MG63 (cell line): Measurements from ENCODE around the gene NOD1. TPM values are rescaled to one million over a fixed set of nuclear protein-coding genes. Genes with fewer than 3 reads are reported as not detected.
"Not testable (repeated sequence)": the region's sequence is repeated elsewhere in the genome, so short reads cannot be mapped to it uniquely, and the experiment has no call there.

Experiments used
- DNase-seq: peaks from one replicate; pipeline ENCODE4 v3.0.0-alpha.2; 2020
- H3K27me3 ChIP-seq: fragments of 250-450 bp; sonication (Bioruptor Pico); 2 replicates; pipeline ENCODE4 v1.5.1; 2020; ENCODE audit warnings: mild to moderate bottlenecking, moderate library complexity
- H3K36me3 ChIP-seq: fragments of 250-450 bp; sonication (Bioruptor Pico); 2 replicates; pipeline ENCODE4 v1.5.1; 2020; ENCODE audit warnings: mild to moderate bottlenecking, moderate library complexity
- H3K4me3 ChIP-seq: fragments of 250-450 bp; sonication (Bioruptor Pico); 2 replicates; pipeline ENCODE4 v1.5.1; 2020; ENCODE audit warnings: mild to moderate bottlenecking, moderate library complexity
- H3K9me3 ChIP-seq: fragments of 250-450 bp; sonication (Bioruptor Pico); 2 replicates; pipeline ENCODE4 v1.5.1; 2020; ENCODE audit warnings: mild to moderate bottlenecking, moderate library complexity
- total RNA-seq: library from RNA; depleted of rRNA; stranded (reverse); fragments of >200 nt; shearing (Covaris generic); gene quantifications from 2 replicates; pipeline ENCODE4 v1.2.3, GENCODE V29; 2014; ENCODE audit warnings: low replicate concordance

Gene NOD1
- total RNA-seq, 1 experiment from 2014 or later: 2.5 TPM

- no peak for DNase-seq
- Histone ChIP-seq H3K9me3 (no peaks in the 10 kb centered on the region), H3K27me3 (no peaks in the 10 kb centered on the region), H3K4me3 (no peak overlapping the region), H3K36me3 (peaks cover 13% of the 10 kb centered on the region)
Measured at GRCh38 chr7:30420662-30421061, 57.9 kb downstream of the NOD1 start.

GRCh38 chr7:30420080-30420479, 58.5 kb downstream of the NOD1 start:
- H3K36me3 ChIP-seq: peaks cover 13% of the 10 kb centered on the region
- not testable (repeated sequence) for H3K9me3 ChIP-seq, DNase-seq, H3K27me3 ChIP-seq, H3K4me3 ChIP-seq

- DNase-seq: no peak
- no peaks in the 10 kb centered on the region for H3K9me3 ChIP-seq
- H3K27me3 ChIP-seq: no peaks in the 10 kb centered on the region
- no peaks in the 10 kb centered on the region for H3K36me3 ChIP-seq
- no peak overlapping the region for H3K4me3 ChIP-seq
Measured at GRCh38 chr7:30413864-30414263, 64.7 kb downstream of the NOD1 start.

GRCh38 chr7:30412782-30413504, 65.6 kb downstream of the NOD1 start:
- Histone ChIP-seq H3K9me3 (no peaks in the 10 kb centered on the region), H3K36me3 (no peaks in the 10 kb centered on the region), H3K4me3 (no peak overlapping the region), H3K27me3 (no peaks in the 10 kb centered on the region)
- no peak for DNase-seq

- no peak overlapping the region for H3K4me3 ChIP-seq
- H3K9me3 ChIP-seq: no peaks in the 10 kb centered on the region
- DNase-seq: no peak
- H3K36me3 ChIP-seq: no peaks in the 10 kb centered on the region
- no peaks in the 10 kb centered on the region for H3K27me3 ChIP-seq
Measured at GRCh38 chr7:30411897-30412296, 66.7 kb downstream of the NOD1 start.

- Histone ChIP-seq H3K9me3 (no peaks in the 10 kb centered on the region), H3K36me3 (no peaks in the 10 kb centered on the region), H3K4me3 (no peak overlapping the region), H3K27me3 (no peaks in the 10 kb centered on the region)
- no peak for DNase-seq
Measured at GRCh38 chr7:30411173-30411572, 67.4 kb downstream of the NOD1 start.

GRCh38 chr7:30406664-30407425, 71.7 kb downstream of the NOD1 start:
- Histone ChIP-seq H3K4me3 (no peak overlapping the region), H3K36me3 (peaks cover 2% of the 10 kb centered on the region; the same call in 1 of the 2 replicates), H3K27me3 (no peaks in the 10 kb centered on the region), H3K9me3 (no peaks in the 10 kb centered on the region)
- peak; percentile 35 for DNase-seq

- Histone ChIP-seq H3K36me3 (peaks cover 2% of the 10 kb centered on the region; the same call in 1 of the 2 replicates), H3K27me3 (no peaks in the 10 kb centered on the region), H3K9me3 (no peaks in the 10 kb centered on the region), H3K4me3 (no peak overlapping the region)
- no peak for DNase-seq
Measured at GRCh38 chr7:30405179-30405578, 73.4 kb downstream of the NOD1 start.

- Histone ChIP-seq H3K36me3 (peaks cover 4% of the 10 kb centered on the region; the same call in 1 of the 2 replicates), H3K27me3 (no peaks in the 10 kb centered on the region), H3K4me3 (no peak overlapping the region), H3K9me3 (no peaks in the 10 kb centered on the region)
- DNase-seq: no peak
Measured at GRCh38 chr7:30403477-30403876, 75.1 kb downstream of the NOD1 start.

GRCh38 chr7:30396389-30396788, 82.2 kb downstream of the NOD1 start:
- DNase-seq: no peak
- H3K4me3 ChIP-seq: no peak overlapping the region
- H3K27me3 ChIP-seq: no peaks in the 10 kb centered on the region
- H3K9me3 ChIP-seq: no peaks in the 10 kb centered on the region
- 0 out of 2 replicates have a peak, but pooled peaks cover 2% of the 10 kb centered on the region for H3K36me3 ChIP-seq

- H3K27me3 ChIP-seq: no peaks in the 10 kb centered on the region
- H3K4me3 ChIP-seq: no peak overlapping the region
- H3K36me3 ChIP-seq: 0 out of 2 replicates have a peak, but pooled peaks cover 2% of the 10 kb centered on the region
- no peaks in the 10 kb centered on the region for H3K9me3 ChIP-seq
- no peak for DNase-seq
Measured at GRCh38 chr7:30395676-30396075, 82.9 kb downstream of the NOD1 start.

- no peak overlapping the region for H3K4me3 ChIP-seq
- no peaks in the 10 kb centered on the region for H3K9me3 ChIP-seq
- DNase-seq: no peak
- H3K36me3 ChIP-seq: no peaks in the 10 kb centered on the region
- H3K27me3 ChIP-seq: no peaks in the 10 kb centered on the region
Measured at GRCh38 chr7:30391806-30392205, 86.8 kb downstream of the NOD1 start.

GRCh38 chr7:30390736-30391636, 87.6 kb downstream of the NOD1 start:
- no peak for DNase-seq
- H3K27me3 ChIP-seq: no peaks in the 10 kb centered on the region
- no peak overlapping the region for H3K4me3 ChIP-seq
- no peaks in the 10 kb centered on the region for H3K36me3 ChIP-seq
- H3K9me3 ChIP-seq: no peaks in the 10 kb centered on the region

GRCh38 chr7:30389791-30390190, 88.8 kb downstream of the NOD1 start:
- no peaks in the 10 kb centered on the region for H3K9me3 ChIP-seq
- no peak overlapping the region for H3K4me3 ChIP-seq
- H3K36me3 ChIP-seq: no peaks in the 10 kb centered on the region
- no peaks in the 10 kb centered on the region for H3K27me3 ChIP-seq
- no peak for DNase-seq

GRCh38 chr7:30382607-30383006, 96.0 kb downstream of the NOD1 start:
- H3K27me3 ChIP-seq: no peaks in the 10 kb centered on the region
- DNase-seq: no peak
- H3K9me3 ChIP-seq: peaks cover 2% of the 10 kb centered on the region; the same call in 1 of the 2 replicates
- H3K4me3 ChIP-seq: no peak overlapping the region
- 0 out of 2 replicates have a peak, but pooled peaks cover 3% of the 10 kb centered on the region for H3K36me3 ChIP-seq

GRCh38 chr7:30380824-30381223, 97.8 kb downstream of the NOD1 start:
- not testable (repeated sequence) for H3K9me3 ChIP-seq, H3K27me3 ChIP-seq, DNase-seq, H3K4me3 ChIP-seq, H3K36me3 ChIP-seq

GRCh38 chr7:30380294-30380693, 98.3 kb downstream of the NOD1 start:
- no peak for DNase-seq
- H3K27me3 ChIP-seq: no peaks in the 10 kb centered on the region
- H3K4me3 ChIP-seq: no peak overlapping the region
- 0 out of 2 replicates have a peak, but pooled peaks cover 3% of the 10 kb centered on the region for H3K36me3 ChIP-seq
- H3K9me3 ChIP-seq: peaks cover 2% of the 10 kb centered on the region; the same call in 1 of the 2 replicates
